GM12878 (cell line): ENCODE results near the gene DNAJB14. TPM values are rescaled to one million over a fixed set of nuclear protein-coding genes. Genes with fewer than 3 reads are reported as not detected.

Experiments
- ATF7 ChIP-seq: fragments of 450-650 bp; IDR thresholded peaks from 2 replicates; pipeline ENCODE4 v1.6.1; 2016; ENCODE audit warnings: low read depth, mild to moderate bottlenecking
- BACH1 ChIP-seq: fragments of 450-650 bp; IDR thresholded peaks from 2 replicates; pipeline ENCODE4 v1.6.1; 2017; ENCODE audit warnings: mild to moderate bottlenecking, borderline replicate concordance
- CBX5 ChIP-seq: sonication (generic); IDR thresholded peaks from 2 replicates; pipeline ENCODE4 v1.6.1; 2016; ENCODE audit warnings: low read depth, moderate library complexity, mild to moderate bottlenecking, inconsistent platforms
- FOXK2 ChIP-seq: fragments of 450-650 bp; IDR thresholded peaks from 2 replicates; pipeline ENCODE4 v1.6.1; 2017; ENCODE audit warnings: mild to moderate bottlenecking, moderate library complexity
- HDAC6 ChIP-seq: fragments of 200-600 bp; sonication (generic); IDR thresholded peaks from one replicate; pipeline ENCODE4 v1.8.0; 2017; ENCODE audit warnings: antibody characterized with exemption; ENCODE audit not compliant: unreplicated experiment
- MTA3 ChIP-seq: IDR thresholded peaks from 2 replicates; pipeline ENCODE4 v1.6.1; 2012; ENCODE audit warnings: low read length, inconsistent platforms, borderline replicate concordance
- MXI1 ChIP-seq: fragments of 150-350 bp; IDR thresholded peaks from 2 replicates; pipeline ENCODE4 v1.6.1; 2011; ENCODE audit warnings: low read depth, mild to moderate bottlenecking, inconsistent platforms, low read length, improper control_type of control experiment
- NFIC ChIP-seq: IDR thresholded peaks from 2 replicates; pipeline ENCODE4 v1.6.1; 2012; ENCODE audit warnings: low read depth, mild to moderate bottlenecking, inconsistent platforms, low read length, moderate library complexity
- RB1 ChIP-seq: fragments of 450-650 bp; formaldehyde crosslinking; IDR thresholded peaks from 2 replicates; pipeline ENCODE4 v1.6.1; 2017; ENCODE audit warnings: mild to moderate bottlenecking, borderline replicate concordance
- RBBP5 ChIP-seq: fragments of 200-600 bp; sonication (generic); conservative IDR thresholded peaks from 2 replicates; pipeline ENCODE4 v1.6.1; 2016
- RFX5 ChIP-seq: IDR thresholded peaks from 2 replicates; pipeline ENCODE4 v1.6.1; 2011; ENCODE audit warnings: low read depth, low read length, improper control_type of control experiment
- RUNX3 ChIP-seq: IDR thresholded peaks from 2 replicates; pipeline ENCODE4 v1.6.1; 2012; ENCODE audit warnings: low read length, inconsistent platforms
- SIN3A ChIP-seq: IDR thresholded peaks from 2 replicates; pipeline ENCODE4 v1.6.1; 2012; ENCODE audit warnings: low read depth, low read length, improper control_type of control experiment
- SIX5 ChIP-seq: IDR thresholded peaks from 2 replicates; pipeline ENCODE4 v1.6.1; 2011; ENCODE audit warnings: mild to moderate bottlenecking, low read depth, low read length, moderate library complexity; ENCODE audit not compliant: severe bottlenecking
- TCF7 ChIP-seq: IDR thresholded peaks from 2 replicates; pipeline ENCODE4 v1.6.1; 2014; ENCODE audit warnings: antibody characterized with exemption, borderline replicate concordance
- YY1 ChIP-seq: IDR thresholded peaks from 2 replicates; pipeline ENCODE4 v1.6.1; 2011; ENCODE audit warnings: low read depth, mild to moderate bottlenecking, low read length
- polyA plus RNA-seq, 11 experiments: library from polyadenylated mRNA; depleted of rRNA in 4 of 11; unstranded in 6 of 11; stranded (reverse) in 5 of 11; fragments of >200 nt; fragmentation: Nextera tagmentation in 4 of 11; fragmentation: Illumina TruSeq in 1 of 11; extraction: Ambion mirVana in 4 of 11; extraction: Trizol in 1 of 11; gene quantifications; 1 replicate in 1 of 11; 2 replicates in 10 of 11; pipeline versions ENCODE4 v1.2.1 to v1.2.3, GENCODE V29; 2011 to 2016; ENCODE audit warnings: inconsistent platforms in 2 of 11, missing spikeins in 2 of 11, low read depth in 1 of 11
- total RNA-seq, 4 experiments: library from RNA; depleted of rRNA in 3 of 4; stranded (reverse); fragments of >200 nt in 3 of 4; fragmentation: Illumina TruSeq in 1 of 4; extraction: Trizol in 1 of 4; gene quantifications; 2 replicates each; pipeline versions ENCODE4 v1.2.1 to v1.2.3, GENCODE V29; 2013 to 2021
- TF ChIP-seq, protein P1 (sequence below): IDR thresholded peaks from 2 replicates; pipeline ENCODE4 v1.6.1; 2012; ENCODE audit warnings: improper control_type of control experiment, low read depth, low read length; ENCODE audit not compliant: insufficient replicate concordance
- TF ChIP-seq, protein P2 (sequence below): IDR thresholded peaks from 2 replicates; pipeline ENCODE4 v1.6.1; 2011; ENCODE audit warnings: borderline replicate concordance, low read depth, mild to moderate bottlenecking, moderate library complexity, mixed read lengths, low read length; ENCODE audit not compliant: insufficient read depth; ENCODE audit errors: extremely low read length
- TF ChIP-seq, protein P3 (sequence below): fragments of 450-650 bp; formaldehyde crosslinking; IDR thresholded peaks from 2 replicates; pipeline ENCODE4 v1.5.0; 2022; ENCODE audit warnings: mild to moderate bottlenecking, missing genetic modification characterization
- TF ChIP-seq, protein P4 (sequence below): fragments of 450-650 bp; IDR thresholded peaks from 2 replicates; pipeline ENCODE4 v1.6.1; 2017; ENCODE audit warnings: borderline replicate concordance

Gene DNAJB14
- total and polyA plus RNA-seq, 10 of the 15 experiments (the other 5 are each of a cell fraction or from before 2014, with no cell fraction given) = 9.5 to 49.2 (median 27.8) TPM

DNA sequence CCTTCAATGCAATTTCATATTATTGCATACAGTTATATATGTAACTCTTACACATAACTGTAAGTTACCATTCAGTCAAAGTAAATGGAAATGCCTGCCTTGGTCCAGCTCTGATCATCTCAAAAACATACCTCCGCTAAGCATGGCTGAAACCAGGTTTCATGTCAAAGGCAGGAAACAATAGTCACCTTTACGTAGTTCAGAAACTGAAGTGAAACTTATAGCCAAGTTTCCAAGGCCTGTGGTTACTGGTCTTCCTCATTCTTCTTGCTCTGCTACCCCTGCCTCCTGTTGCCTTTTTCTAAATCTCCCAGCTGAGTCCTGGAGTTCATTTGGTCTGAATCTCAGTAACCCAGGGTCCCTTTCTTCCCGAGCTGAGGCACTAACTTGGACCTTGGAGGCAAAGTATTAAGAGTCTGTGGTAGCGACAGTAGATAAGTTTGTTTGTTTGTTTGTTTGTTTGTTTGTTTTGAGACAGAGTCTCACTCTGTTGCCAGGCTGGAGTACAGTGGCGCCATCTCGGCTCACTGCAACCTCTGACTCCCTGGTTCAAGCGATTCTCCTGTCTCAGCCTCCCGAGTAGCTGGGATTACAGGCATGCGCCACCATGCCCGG is 98.9 kb downstream of the DNAJB14 start (continued):
- peak; percentile 96 for TF ChIP-seq NFIC
- TF ChIP-seq BACH1 = peak; percentile 90; the same call in 1 of the 2 replicates
- TF ChIP-seq SIX5 = no peak
- TF ChIP-seq TCF7 = peak; percentile 67; the same call in 1 of the 2 replicates
- no peak for TF ChIP-seq CBX5
- peak; percentile 84 for TF ChIP-seq ATF7
- no peak for TF ChIP-seq HDAC6
- TF ChIP-seq, protein P1, sequence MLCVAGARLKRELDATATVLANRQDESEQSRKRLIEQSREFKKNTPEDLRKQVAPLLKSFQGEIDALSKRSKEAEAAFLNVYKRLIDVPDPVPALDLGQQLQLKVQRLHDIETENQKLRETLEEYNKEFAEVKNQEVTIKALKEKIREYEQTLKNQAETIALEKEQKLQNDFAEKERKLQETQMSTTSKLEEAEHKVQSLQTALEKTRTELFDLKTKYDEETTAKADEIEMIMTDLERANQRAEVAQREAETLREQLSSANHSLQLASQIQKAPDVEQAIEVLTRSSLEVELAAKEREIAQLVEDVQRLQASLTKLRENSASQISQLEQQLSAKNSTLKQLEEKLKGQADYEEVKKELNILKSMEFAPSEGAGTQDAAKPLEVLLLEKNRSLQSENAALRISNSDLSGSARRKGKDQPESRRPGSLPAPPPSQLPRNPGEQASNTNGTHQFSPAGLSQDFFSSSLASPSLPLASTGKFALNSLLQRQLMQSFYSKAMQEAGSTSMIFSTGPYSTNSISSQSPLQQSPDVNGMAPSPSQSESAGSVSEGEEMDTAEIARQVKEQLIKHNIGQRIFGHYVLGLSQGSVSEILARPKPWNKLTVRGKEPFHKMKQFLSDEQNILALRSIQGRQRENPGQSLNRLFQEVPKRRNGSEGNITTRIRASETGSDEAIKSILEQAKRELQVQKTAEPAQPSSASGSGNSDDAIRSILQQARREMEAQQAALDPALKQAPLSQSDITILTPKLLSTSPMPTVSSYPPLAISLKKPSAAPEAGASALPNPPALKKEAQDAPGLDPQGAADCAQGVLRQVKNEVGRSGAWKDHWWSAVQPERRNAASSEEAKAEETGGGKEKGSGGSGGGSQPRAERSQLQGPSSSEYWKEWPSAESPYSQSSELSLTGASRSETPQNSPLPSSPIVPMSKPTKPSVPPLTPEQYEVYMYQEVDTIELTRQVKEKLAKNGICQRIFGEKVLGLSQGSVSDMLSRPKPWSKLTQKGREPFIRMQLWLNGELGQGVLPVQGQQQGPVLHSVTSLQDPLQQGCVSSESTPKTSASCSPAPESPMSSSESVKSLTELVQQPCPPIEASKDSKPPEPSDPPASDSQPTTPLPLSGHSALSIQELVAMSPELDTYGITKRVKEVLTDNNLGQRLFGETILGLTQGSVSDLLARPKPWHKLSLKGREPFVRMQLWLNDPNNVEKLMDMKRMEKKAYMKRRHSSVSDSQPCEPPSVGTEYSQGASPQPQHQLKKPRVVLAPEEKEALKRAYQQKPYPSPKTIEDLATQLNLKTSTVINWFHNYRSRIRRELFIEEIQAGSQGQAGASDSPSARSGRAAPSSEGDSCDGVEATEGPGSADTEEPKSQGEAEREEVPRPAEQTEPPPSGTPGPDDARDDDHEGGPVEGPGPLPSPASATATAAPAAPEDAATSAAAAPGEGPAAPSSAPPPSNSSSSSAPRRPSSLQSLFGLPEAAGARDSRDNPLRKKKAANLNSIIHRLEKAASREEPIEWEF = no peak
- TF ChIP-seq RFX5 = no peak
- peak; percentile 50; the same call in 1 of the 2 replicates for TF ChIP-seq MXI1
- TF ChIP-seq RBBP5 = no peak
- no peak for TF ChIP-seq RB1
- no peak for TF ChIP-seq SIN3A
- TF ChIP-seq MTA3 = peak; percentile 91; the same call in 1 of the 2 replicates
- TF ChIP-seq, protein P2, sequence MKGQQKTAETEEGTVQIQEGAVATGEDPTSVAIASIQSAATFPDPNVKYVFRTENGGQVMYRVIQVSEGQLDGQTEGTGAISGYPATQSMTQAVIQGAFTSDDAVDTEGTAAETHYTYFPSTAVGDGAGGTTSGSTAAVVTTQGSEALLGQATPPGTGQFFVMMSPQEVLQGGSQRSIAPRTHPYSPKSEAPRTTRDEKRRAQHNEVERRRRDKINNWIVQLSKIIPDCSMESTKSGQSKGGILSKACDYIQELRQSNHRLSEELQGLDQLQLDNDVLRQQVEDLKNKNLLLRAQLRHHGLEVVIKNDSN = no peak
- TF ChIP-seq, protein P3, sequence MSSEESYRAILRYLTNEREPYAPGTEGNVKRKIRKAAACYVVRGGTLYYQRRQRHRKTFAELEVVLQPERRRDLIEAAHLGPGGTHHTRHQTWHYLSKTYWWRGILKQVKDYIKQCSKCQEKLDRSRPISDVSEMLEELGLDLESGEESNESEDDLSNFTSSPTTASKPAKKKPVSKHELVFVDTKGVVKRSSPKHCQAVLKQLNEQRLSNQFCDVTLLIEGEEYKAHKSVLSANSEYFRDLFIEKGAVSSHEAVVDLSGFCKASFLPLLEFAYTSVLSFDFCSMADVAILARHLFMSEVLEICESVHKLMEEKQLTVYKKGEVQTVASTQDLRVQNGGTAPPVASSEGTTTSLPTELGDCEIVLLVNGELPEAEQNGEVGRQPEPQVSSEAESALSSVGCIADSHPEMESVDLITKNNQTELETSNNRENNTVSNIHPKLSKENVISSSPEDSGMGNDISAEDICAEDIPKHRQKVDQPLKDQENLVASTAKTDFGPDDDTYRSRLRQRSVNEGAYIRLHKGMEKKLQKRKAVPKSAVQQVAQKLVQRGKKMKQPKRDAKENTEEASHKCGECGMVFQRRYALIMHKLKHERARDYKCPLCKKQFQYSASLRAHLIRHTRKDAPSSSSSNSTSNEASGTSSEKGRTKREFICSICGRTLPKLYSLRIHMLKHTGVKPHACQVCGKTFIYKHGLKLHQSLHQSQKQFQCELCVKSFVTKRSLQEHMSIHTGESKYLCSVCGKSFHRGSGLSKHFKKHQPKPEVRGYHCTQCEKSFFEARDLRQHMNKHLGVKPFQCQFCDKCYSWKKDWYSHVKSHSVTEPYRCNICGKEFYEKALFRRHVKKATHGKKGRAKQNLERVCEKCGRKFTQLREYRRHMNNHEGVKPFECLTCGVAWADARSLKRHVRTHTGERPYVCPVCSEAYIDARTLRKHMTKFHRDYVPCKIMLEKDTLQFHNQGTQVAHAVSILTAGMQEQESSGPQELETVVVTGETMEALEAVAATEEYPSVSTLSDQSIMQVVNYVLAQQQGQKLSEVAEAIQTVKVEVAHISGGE (CRISPR knock-in tag) = no peak
- no peak for TF ChIP-seq FOXK2
- TF ChIP-seq YY1 = 0 out of 2 replicates have a peak, but pooled peaks have one; percentile 53
- TF ChIP-seq, protein P4, sequence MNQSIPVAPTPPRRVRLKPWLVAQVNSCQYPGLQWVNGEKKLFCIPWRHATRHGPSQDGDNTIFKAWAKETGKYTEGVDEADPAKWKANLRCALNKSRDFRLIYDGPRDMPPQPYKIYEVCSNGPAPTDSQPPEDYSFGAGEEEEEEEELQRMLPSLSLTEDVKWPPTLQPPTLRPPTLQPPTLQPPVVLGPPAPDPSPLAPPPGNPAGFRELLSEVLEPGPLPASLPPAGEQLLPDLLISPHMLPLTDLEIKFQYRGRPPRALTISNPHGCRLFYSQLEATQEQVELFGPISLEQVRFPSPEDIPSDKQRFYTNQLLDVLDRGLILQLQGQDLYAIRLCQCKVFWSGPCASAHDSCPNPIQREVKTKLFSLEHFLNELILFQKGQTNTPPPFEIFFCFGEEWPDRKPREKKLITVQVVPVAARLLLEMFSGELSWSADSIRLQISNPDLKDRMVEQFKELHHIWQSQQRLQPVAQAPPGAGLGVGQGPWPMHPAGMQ = no peak
- peak; percentile 99 for TF ChIP-seq RUNX3
